ENCODE measurements around the gene CSTPP1.

The CSTPP1 gene

DNA sequence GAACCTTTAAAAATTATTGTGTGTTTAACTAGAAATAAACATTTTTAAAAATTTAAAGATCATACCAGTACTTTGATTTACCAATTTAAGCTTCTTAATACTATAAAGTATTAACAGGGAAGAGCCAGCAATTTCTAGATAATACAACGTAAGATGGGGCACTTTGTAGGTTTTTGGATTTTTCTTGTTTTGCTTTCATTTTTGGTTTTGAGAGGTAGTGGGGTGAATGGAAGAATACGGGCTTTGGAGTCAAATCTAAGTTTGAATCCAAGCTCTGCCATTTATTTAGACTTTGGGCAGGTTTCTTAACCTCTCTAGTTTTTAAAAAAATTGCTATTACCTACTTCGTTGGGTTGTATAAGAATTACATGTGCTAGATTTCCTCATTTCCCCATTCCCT lies 44.9 kb downstream of the CSTPP1 start:
- Histone ChIP-seq H3K9ac (ENCODE audit: low read length) (no peak overlapping the region), H3K79me2 (ENCODE audit: insufficient read depth, low read length) (no peaks in the 10 kb centered on the region), H3F3A (ENCODE audit: insufficient read depth) (no peaks in the 10 kb centered on the region), H3K9me2 (replicated peaks; ENCODE audit: insufficient read depth, low read length) (no peaks in the 10 kb centered on the region), H4K20me1 (ENCODE audit: low read depth, low read length) (peaks cover 3% of the 10 kb centered on the region; the same call in 1 of the 2 replicates), H3K27me3 (ENCODE audit: low read length) (no peaks in the 10 kb centered on the region), H3K27ac (ENCODE audit: low read depth, low read length) (no peak overlapping the region), H3K4me2 (ENCODE audit: low read depth, low read length, poor library complexity, severe bottlenecking) (no peak overlapping the region), H2AFZ (ENCODE audit: low read depth, low read length, severe bottlenecking) (no peak overlapping the region), H3K36me3 (ENCODE audit: low read length) (no peaks in the 10 kb centered on the region), H3K9me3 (ENCODE audit: insufficient read depth, low read length) (no peaks in the 10 kb centered on the region), H3K4me3 (ENCODE audit: insufficient read depth, low read length, poor library complexity, severe bottlenecking) (no peak overlapping the region)
- TF ChIP-seq, protein P1, sequence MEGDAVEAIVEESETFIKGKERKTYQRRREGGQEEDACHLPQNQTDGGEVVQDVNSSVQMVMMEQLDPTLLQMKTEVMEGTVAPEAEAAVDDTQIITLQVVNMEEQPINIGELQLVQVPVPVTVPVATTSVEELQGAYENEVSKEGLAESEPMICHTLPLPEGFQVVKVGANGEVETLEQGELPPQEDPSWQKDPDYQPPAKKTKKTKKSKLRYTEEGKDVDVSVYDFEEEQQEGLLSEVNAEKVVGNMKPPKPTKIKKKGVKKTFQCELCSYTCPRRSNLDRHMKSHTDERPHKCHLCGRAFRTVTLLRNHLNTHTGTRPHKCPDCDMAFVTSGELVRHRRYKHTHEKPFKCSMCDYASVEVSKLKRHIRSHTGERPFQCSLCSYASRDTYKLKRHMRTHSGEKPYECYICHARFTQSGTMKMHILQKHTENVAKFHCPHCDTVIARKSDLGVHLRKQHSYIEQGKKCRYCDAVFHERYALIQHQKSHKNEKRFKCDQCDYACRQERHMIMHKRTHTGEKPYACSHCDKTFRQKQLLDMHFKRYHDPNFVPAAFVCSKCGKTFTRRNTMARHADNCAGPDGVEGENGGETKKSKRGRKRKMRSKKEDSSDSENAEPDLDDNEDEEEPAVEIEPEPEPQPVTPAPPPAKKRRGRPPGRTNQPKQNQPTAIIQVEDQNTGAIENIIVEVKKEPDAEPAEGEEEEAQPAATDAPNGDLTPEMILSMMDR (IDR thresholded peaks at IDR 0.05; ENCODE audit: insufficient read depth, low read length, poor library complexity, severe bottlenecking) = no peak
- TF ChIP-seq EZH2phosphoT487 (conservative IDR thresholded peaks at IDR 0.05; ENCODE audit: low read length) = no peak

DNA sequence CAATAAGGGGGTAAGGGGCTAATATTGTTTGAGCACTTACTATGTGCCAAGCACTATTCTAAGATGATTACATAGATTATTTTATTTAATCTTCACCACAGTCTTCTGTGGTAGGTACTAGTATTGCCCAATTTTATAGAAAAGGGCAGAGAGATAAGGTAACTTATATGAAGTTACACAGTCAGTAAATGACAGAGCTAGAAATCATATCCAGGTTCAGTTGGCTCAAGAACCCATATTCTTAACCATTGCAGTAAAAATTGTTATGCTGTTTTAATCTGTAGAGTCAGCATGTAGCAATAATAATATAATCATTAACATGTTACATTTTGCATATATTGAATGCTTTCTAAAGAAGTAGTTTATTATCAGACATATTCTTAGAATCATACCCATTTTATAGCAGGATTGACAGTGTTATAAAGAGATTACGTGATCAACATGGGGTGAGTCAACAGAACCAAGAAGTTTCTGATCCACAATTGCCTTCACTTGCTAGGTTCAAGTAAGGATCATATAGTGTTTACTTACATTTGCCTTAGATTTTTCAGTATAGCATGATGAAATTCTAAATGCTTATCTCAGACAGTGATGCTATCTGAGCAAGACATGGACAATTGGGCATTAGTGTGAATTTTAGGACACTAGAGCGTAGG lies 46.4 kb downstream of the CSTPP1 start:
- Histone ChIP-seq H2AFZ (ENCODE audit: low read depth, low read length, severe bottlenecking) (no peak overlapping the region), H3K9me2 (replicated peaks; ENCODE audit: insufficient read depth, low read length) (no peaks in the 10 kb centered on the region), H3K79me2 (ENCODE audit: insufficient read depth, low read length) (no peaks in the 10 kb centered on the region), H3K27me3 (ENCODE audit: low read length) (no peaks in the 10 kb centered on the region), H3F3A (ENCODE audit: insufficient read depth) (no peaks in the 10 kb centered on the region), H3K9ac (ENCODE audit: low read length) (no peak overlapping the region), H3K27ac (ENCODE audit: low read depth, low read length) (no peak overlapping the region), H4K20me1 (ENCODE audit: low read depth, low read length) (peaks cover 3% of the 10 kb centered on the region; the same call in 1 of the 2 replicates), H3K4me2 (ENCODE audit: low read depth, low read length, poor library complexity, severe bottlenecking) (no peak overlapping the region), H3K9me3 (ENCODE audit: insufficient read depth, low read length) (no peaks in the 10 kb centered on the region), H3K36me3 (ENCODE audit: low read length) (no peaks in the 10 kb centered on the region), H3K4me3 (ENCODE audit: insufficient read depth, low read length, poor library complexity, severe bottlenecking) (no peak overlapping the region)
- no peak for TF ChIP-seq EZH2phosphoT487 (conservative IDR thresholded peaks at IDR 0.05; ENCODE audit: low read length)
- TF ChIP-seq, protein P1 (IDR thresholded peaks at IDR 0.05; ENCODE audit: insufficient read depth, low read length, poor library complexity, severe bottlenecking) = no peak

DNA sequence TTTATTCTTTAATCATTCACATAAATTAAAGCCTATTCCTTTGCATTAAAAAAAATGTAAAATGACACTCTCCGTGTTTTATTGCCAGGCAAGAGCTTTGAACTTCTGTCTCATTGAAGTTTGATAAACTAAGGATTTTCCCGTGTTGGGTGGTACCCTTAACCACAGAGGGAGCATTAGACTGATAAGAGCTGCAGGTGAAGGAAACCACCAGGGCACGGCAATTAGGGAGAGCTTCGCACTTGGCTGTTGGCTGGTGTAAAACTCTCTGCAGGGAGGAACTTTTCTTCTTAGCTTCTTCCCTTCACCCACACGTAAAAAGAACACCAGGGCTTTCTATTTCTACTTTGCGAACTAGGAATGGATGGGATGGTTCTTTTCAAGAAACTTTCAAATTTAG lies 47.0 kb downstream of the CSTPP1 start:
- Histone ChIP-seq H3K9me2 (replicated peaks; ENCODE audit: insufficient read depth, low read length) (no peaks in the 10 kb centered on the region), H3K9ac (ENCODE audit: low read length) (no peak overlapping the region), H3K4me3 (ENCODE audit: insufficient read depth, low read length, poor library complexity, severe bottlenecking) (no peak overlapping the region), H3K9me3 (ENCODE audit: insufficient read depth, low read length) (no peaks in the 10 kb centered on the region), H3K79me2 (ENCODE audit: insufficient read depth, low read length) (no peaks in the 10 kb centered on the region), H3K27ac (ENCODE audit: low read depth, low read length) (no peak overlapping the region), H3K4me2 (ENCODE audit: low read depth, low read length, poor library complexity, severe bottlenecking) (no peak overlapping the region), H4K20me1 (ENCODE audit: low read depth, low read length) (peaks cover 3% of the 10 kb centered on the region; the same call in 1 of the 2 replicates), H2AFZ (ENCODE audit: low read depth, low read length, severe bottlenecking) (no peak overlapping the region), H3K27me3 (ENCODE audit: low read length) (no peaks in the 10 kb centered on the region), H3F3A (ENCODE audit: insufficient read depth) (no peaks in the 10 kb centered on the region), H3K36me3 (ENCODE audit: low read length) (no peaks in the 10 kb centered on the region)
- TF ChIP-seq EZH2phosphoT487 (conservative IDR thresholded peaks at IDR 0.05; ENCODE audit: low read length) = no peak
- TF ChIP-seq, protein P1 (IDR thresholded peaks at IDR 0.05; ENCODE audit: insufficient read depth, low read length, poor library complexity, severe bottlenecking) = no peak
